ENCODE measurements around the gene SHANK3. TPM values are rescaled to one million over a fixed set of nuclear protein-coding genes. Genes with fewer than 3 reads are reported as not detected.
A peak's percentile ranks its signal among the peaks of the same experiment; 100 is the strongest.

Gene SHANK3
- total and polyA plus RNA-seq, 9 donors, result 2.6 to 23.2 (median 6.2) TPM

DNA sequence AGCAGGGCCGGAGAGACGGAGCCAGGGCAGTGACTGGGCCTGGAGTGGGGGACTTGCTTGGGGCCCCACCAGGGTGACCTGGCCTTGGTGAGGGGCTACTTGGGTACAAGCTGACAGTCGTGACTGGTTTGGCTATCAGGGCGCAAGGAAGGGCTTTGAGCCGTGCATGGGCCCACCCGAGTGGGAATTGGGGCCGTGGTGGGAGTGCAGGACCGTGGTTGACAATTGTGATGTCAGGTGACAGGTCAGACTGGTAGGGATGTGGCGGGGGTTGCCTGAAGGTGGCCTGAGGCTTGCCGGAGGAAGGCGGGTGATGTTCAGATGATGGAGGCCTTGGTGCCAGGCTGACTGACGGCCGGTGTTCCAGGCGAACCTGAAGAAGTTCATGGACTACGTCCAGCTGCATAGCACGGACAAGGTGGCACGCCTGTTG lies 5.6 kb downstream of the SHANK3 start:
- Histone ChIP-seq H3K36me3 (no peaks in the 10 kb centered on the region), H3K4me1 (ENCODE audit: insufficient read depth) (peaks cover 4% of the 10 kb centered on the region), H3K9me3 (no peaks in the 10 kb centered on the region), H3K4me3 (no peak overlapping the region), H3K27me3 (no peaks in the 10 kb centered on the region), H3K27ac (no peak overlapping the region)
- intact Hi-C loops (cut with DNase I), result no loop called here
- peak in 1 of 5 donors; percentile 21 for DNase-seq
- WGBS, 3 donors, result 89 to 95% (median 92%) methylated on average over 17 of the region's 17 CpGs
- no peak for TF ChIP-seq EP300 (IDR thresholded peaks at IDR 0.05)
- no peak for TF ChIP-seq POLR2A (IDR thresholded peaks at IDR 0.05)
- TF ChIP-seq, protein P1, sequence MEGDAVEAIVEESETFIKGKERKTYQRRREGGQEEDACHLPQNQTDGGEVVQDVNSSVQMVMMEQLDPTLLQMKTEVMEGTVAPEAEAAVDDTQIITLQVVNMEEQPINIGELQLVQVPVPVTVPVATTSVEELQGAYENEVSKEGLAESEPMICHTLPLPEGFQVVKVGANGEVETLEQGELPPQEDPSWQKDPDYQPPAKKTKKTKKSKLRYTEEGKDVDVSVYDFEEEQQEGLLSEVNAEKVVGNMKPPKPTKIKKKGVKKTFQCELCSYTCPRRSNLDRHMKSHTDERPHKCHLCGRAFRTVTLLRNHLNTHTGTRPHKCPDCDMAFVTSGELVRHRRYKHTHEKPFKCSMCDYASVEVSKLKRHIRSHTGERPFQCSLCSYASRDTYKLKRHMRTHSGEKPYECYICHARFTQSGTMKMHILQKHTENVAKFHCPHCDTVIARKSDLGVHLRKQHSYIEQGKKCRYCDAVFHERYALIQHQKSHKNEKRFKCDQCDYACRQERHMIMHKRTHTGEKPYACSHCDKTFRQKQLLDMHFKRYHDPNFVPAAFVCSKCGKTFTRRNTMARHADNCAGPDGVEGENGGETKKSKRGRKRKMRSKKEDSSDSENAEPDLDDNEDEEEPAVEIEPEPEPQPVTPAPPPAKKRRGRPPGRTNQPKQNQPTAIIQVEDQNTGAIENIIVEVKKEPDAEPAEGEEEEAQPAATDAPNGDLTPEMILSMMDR (IDR thresholded peaks at IDR 0.05), result no peak

DNA sequence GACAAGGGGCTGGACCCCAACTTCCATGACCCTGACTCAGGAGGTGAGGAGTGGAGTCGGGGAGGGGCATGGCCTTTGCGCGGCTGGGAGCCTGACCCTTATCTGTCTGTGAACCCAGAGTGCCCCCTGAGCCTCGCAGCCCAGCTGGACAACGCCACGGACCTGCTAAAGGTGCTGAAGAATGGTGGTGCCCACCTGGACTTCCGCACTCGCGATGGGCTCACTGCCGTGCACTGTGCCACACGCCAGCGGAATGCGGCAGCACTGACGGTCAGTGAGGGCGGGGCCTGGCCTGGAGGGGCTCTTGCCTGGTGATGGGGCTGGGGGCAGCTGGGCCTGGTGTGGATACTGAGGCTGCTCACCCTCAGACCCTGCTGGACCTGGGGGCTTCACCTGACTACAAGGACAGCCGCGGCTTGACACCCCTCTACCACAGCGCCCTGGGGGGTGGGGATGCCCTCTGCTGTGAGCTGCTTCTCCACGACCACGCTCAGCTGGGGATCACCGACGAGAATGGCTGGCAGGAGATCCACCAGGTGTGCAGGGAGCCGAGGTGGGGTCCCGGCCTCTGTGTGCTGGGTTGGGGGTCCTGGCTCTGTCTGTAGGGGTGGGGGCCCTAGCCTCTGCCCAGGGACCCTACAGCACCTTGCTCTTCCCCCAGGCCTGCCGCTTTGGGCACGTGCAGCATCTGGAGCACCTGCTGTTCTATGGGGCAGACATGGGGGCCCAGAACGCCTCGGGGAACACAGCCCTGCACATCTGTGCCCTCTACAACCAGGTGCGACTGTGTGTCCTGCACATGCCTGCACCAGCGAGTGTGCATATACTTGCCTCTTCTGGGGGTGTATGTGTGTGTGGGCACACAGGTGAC lies 6.3 kb downstream of the SHANK3 start:
- no peak for TF ChIP-seq EP300 (IDR thresholded peaks at IDR 0.05)
- TF ChIP-seq POLR2A (IDR thresholded peaks at IDR 0.05), result no peak
- TF ChIP-seq, protein P1 (IDR thresholded peaks at IDR 0.05), result no peak
- no peak overlapping the region for H3K4me3 ChIP-seq
- H3K9me3 ChIP-seq, result no peaks in the 10 kb centered on the region
- peaks cover 3% of the 10 kb centered on the region for H3K4me1 ChIP-seq (ENCODE audit: insufficient read depth)
- intact Hi-C loops (cut with DNase I), result no loop called here
- H3K27me3 ChIP-seq, result no peaks in the 10 kb centered on the region
- H3K36me3 ChIP-seq, result no peaks in the 10 kb centered on the region
- H3K27ac ChIP-seq, result no peak overlapping the region
- WGBS, 3 donors, result 91 to 96% (median 93%) methylated on average over 29 to 30 of the region's 30 CpGs
- peak in 1 of 5 donors; percentile 25 for DNase-seq

DNA sequence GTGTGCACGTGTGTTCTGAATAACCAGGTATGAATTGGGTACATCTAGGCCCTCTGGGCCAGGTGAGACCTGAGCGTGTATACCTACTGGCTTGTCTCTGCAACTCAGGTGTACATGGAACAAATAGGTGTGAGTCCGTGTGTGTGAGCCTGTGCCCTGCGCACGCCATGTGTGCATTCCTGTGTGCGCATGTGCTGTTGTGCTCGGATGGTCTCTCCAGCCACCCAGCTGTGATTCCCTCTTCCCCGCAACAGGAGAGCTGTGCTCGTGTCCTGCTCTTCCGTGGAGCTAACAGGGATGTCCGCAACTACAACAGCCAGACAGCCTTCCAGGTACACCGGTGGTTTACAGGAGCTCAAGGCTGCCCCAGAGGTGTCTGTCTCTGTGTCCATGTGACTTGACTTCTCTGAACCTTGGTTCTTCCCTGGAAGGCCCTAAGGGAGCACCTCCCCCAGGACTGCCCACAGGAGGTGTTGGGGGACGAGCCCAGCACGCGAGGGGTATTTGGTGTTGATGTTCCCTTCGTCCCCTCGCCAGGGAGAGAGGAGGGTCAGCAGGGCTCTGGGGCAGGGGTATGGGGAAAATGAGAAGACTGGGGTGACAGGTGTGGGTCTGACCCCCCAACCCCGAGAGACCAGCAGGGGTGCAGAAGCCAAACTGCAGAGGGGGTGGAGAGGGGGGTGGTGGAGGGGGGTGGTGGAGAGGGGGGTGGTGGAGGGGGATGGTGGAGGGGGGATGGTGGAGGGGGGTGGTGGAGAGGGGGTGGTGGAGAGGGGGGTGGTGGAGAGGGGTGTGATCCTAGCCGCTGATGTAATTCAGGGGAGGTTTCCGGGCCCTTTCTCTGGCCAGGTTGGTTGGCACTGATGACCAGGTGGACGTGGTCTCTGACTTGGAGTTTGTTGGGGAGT lies 10.7 kb downstream of the SHANK3 start:
- Histone ChIP-seq H3K4me1 (ENCODE audit: insufficient read depth) (no peaks in the 10 kb centered on the region), H3K27ac (no peak overlapping the region), H3K4me3 (no peak overlapping the region), H3K9me3 (no peaks in the 10 kb centered on the region), H3K36me3 (no peaks in the 10 kb centered on the region), H3K27me3 (no peaks in the 10 kb centered on the region)
- DNase-seq, result no peak
- WGBS, 3 donors, result 87 to 90% (median 88%) methylated on average over 21 of the region's 21 CpGs
- TF ChIP-seq POLR2A (IDR thresholded peaks at IDR 0.05), result no peak
- TF ChIP-seq EP300 (IDR thresholded peaks at IDR 0.05), result no peak
- TF ChIP-seq, protein P1 (IDR thresholded peaks at IDR 0.05), result no peak
- intact Hi-C loops (cut with DNase I), result no loop called here

DNA sequence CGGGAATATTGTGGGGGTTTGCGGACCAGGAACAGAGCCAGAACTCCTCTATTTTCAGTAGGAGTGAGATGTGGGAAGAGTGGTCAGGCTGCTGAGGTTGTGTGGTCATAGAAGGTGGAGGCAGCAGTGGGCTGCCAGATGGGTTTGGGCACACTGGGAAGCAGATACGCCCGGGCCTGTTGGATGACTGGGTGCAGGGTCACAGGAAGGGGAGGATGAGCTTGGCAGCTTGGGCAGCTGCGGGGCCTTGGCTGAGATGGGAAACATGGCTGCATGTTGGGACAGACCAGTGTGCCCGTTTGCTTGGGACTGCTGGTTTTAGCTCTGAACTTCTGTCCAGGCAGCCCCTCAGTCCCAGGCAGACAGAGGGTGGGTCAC lies 11.4 kb downstream of the SHANK3 start:
- no peak for DNase-seq
- Histone ChIP-seq H3K9me3 (no peaks in the 10 kb centered on the region), H3K27ac (no peak overlapping the region), H3K4me3 (no peak overlapping the region), H3K4me1 (ENCODE audit: insufficient read depth) (no peaks in the 10 kb centered on the region), H3K27me3 (no peaks in the 10 kb centered on the region), H3K36me3 (no peaks in the 10 kb centered on the region)
- TF ChIP-seq EP300 (IDR thresholded peaks at IDR 0.05), result no peak
- WGBS, 3 donors, result 60 to 63% (median 61%) methylated on average over 6 of the region's 6 CpGs
- intact Hi-C loops (cut with DNase I), result no loop called here
